SK-N-SH treated with all-trans-retinoic acid at 6 μM for 48 hours (cell line): Measurements from ENCODE around the gene NLGN3.

Source experiments
- ARNTL ChIP-seq: fragments of 450-650 bp; formaldehyde crosslinking; IDR thresholded peaks from 2 replicates; pipeline ENCODE4 v1.5.0; 2020; ENCODE audit warnings: low read depth, mild to moderate bottlenecking, moderate library complexity, borderline replicate concordance
- CREB5 ChIP-seq: fragments of 250-450 bp; sonication (Bioruptor Pico); IDR thresholded peaks from 2 replicates; pipeline ENCODE4 v1.5.1; 2020; ENCODE audit warnings: low read depth, mild to moderate bottlenecking, moderate library complexity
- GLIS3 ChIP-seq: fragments of 250-450 bp; sonication (Bioruptor Pico); IDR thresholded peaks from 2 replicates; pipeline ENCODE4 v1.5.0; 2020; ENCODE audit warnings: mild to moderate bottlenecking, moderate library complexity
- ISL1 ChIP-seq: fragments of 250-450 bp; sonication (Bioruptor Pico); IDR thresholded peaks from 2 replicates; pipeline ENCODE4 v2.1.2; 2022; ENCODE audit warnings: mild to moderate bottlenecking, moderate library complexity
- PATZ1 ChIP-seq: fragments of 250-450 bp; sonication (Bioruptor Pico); IDR thresholded peaks from 2 replicates; pipeline ENCODE4 v1.8.0; 2020; ENCODE audit warnings: mild to moderate bottlenecking, moderate library complexity, borderline replicate concordance
- RARB ChIP-seq: fragments of 250-450 bp; sonication (Bioruptor Pico); IDR thresholded peaks from 2 replicates; pipeline ENCODE4 v1.8.0; 2021; ENCODE audit warnings: mild to moderate bottlenecking, moderate library complexity
- SNAI2 ChIP-seq: fragments of 250-450 bp; sonication (Bioruptor Pico); IDR thresholded peaks from 2 replicates; pipeline ENCODE4 v1.5.0; 2020; ENCODE audit warnings: mild to moderate bottlenecking, moderate library complexity
- TCF4 ChIP-seq: fragments of 250-450 bp; sonication (Bioruptor Pico); IDR thresholded peaks from 2 replicates; pipeline ENCODE4 v1.8.0; 2021; ENCODE audit warnings: mild to moderate bottlenecking, moderate library complexity, borderline replicate concordance
- TOX ChIP-seq: fragments of 250-450 bp; sonication (Bioruptor Pico); IDR thresholded peaks from 2 replicates; pipeline ENCODE4 v1.8.0; 2021; ENCODE audit warnings: mild to moderate bottlenecking, moderate library complexity, borderline replicate concordance
- ZFP3 ChIP-seq: fragments of 250-450 bp; sonication (Bioruptor Pico); IDR thresholded peaks from 2 replicates; pipeline ENCODE4 v1.5.0; 2020; ENCODE audit warnings: mild to moderate bottlenecking, moderate library complexity
- ZFP30 ChIP-seq: fragments of 450-650 bp; formaldehyde crosslinking; IDR thresholded peaks from 2 replicates; pipeline ENCODE4 v1.5.0; 2022; ENCODE audit warnings: mild to moderate bottlenecking, moderate library complexity

- TF ChIP-seq SNAI2 (CRISPR knock-in tag) (no peak), RARB (CRISPR knock-in tag) (no peak), GLIS3 (CRISPR knock-in tag) (no peak), ARNTL (no peak), PATZ1 (CRISPR knock-in tag) (no peak), ZFP30 (CRISPR knock-in tag) (no peak), ZFP3 (CRISPR knock-in tag) (no peak), ISL1 (CRISPR knock-in tag) (no peak), TOX (CRISPR knock-in tag) (no peak), TCF4 (CRISPR knock-in tag) (no peak), CREB5 (CRISPR knock-in tag) (no peak)
These were observed 26.0 kb downstream of the NLGN3 start for GRCh38 chrX:71170660-71171059.
